Measurements from ENCODE around the gene TDRD12.

Gene TDRD12

DNA sequence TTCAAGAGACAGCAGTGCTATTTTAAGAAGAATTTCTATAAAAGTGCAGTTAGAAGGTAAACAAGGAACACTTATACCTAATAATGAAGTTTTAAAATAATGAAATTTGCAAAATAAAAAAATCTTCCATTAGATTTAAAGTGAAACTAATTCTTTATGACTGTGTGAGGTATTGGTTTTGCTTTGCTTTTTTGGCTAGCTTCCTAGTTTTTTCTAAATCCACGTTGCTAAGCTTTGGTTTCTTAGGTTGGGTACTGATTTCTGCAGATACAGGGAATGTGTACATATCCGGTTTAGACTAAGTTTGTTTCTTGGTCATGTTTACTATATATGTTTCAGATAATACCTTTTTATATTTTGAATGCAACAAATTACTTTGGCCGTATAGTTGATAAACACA is 90.2 kb downstream of the TDRD12 start:
- no peak for DNase-seq

DNA sequence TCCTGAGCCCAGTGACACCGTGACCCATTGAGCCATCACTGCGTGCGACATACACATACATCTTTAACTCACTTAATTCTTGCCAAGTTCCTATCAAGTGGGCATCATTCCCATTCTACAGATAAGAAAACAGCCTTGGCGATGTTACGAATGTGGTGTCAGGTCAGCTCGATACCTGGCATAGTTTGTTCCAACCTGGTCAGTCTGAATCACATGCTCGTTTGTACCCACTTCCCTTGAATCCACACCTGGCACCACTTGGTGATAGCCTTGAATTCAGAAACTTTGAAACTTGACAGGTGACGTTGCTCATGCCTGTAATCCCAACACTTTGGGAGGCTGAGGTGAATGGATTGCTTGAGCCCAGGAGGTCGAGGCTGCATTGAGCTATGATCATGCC is 90.9 kb downstream of the TDRD12 start:
- DNase-seq, result no peak

DNA sequence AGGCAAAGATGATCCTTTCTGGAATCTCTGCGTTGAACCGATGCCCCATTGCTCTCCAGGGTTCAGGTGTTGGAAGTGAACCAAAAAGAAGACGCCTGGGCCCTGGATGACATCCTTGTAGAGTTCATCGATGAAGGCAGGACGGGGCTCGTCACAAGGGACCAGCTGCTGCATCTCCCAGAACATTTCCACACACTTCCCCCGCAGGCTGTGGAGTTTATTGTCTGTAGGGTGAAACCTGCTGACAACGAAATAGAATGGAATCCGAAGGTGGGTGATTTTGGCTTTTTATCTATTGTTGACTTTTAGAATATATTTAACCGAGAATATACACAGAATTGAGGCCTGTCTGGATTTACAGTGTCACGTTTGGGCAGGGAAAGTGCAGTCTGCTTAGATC is 91.6 kb downstream of the TDRD12 start:
- DNase-seq, result no peak

DNA sequence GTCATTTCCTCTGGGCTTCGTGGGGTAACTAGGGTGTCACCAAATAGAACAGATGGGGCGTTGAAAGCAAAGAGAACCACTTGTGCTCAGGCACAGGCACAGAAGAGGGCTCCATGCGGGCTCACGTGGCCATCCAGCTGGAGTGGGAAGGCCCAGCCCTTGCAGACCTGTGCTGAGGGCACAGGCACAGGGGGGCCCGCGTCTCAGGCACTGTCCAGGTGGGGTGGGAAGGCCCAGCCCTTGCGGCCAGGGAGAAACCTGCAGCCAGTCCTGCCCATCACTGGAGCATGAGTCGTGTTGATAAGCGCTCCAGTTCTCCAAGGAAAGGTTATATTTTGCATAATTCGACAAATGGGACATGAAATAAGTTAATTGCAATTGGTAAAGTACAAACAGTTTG is 92.5 kb downstream of the TDRD12 start:
- DNase-seq, result no peak

DNA sequence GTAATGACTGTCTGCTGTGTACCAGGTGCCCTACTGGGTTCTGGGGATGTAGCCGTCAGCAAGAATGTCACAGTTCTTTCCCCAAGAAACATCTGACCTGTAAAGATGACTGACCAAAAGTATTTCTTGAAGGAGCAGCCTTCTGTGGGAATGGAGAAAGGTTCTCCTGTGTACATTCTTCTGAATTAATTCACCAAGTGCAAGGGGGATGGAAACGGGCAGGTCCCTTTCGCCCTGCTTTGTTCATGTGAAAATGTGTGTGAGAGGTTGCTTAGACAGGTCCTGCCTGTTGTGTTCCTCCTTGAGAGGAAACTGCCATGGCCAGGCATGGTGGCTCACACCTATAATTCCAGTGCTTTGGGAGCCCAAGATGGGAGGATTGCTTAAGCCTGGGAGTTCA is 93.0 kb downstream of the TDRD12 start:
- no peak for DNase-seq

DNA sequence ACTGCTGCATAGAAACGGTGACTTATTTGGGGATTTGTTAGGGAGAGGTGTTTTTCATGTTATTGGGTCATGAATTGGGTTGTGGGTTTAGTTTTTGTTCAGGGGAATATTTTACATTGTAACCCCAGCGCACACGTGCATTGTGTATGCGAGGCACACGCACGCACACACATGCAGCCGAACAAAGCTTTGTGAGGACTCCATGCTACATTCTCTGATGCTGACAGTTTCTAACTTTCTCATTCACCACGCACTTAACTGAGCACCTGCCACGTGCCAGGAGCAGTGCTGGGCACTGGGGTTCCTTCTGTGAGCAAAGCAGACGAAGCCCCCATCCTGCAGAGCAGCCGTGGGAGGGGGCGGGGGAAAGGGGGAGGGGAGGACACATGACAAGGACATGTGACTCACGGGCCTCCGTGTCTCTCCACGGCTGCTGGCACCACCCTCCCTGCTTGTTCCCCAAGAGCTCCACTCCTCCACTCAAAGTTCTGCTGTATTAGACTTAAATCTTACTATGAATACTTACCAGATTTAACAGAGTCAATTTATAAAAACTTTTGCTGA is 94.4 kb downstream of the TDRD12 start:
- peak in 18 of 51 donors; percentile 1 to 49 (median 11) for DNase-seq

DNA sequence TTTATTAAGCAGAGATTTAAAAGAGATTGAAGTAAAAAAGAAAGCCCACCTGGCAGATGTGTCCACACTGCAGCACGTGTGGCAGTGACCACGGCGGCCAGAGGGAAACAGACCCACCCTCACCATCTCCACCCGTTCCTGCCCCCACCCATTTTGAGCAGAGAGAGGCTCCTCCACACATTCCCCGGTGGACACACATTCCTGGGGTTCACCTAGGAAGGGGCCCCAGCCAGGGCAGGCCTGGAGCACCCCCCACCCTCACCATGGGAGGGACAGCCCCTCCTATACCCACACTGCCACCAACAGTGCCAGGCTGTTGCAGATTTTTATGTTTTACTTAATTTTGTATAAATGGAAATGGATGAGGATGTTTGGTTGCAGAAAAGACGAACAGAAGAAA is 95.1 kb downstream of the TDRD12 start:
- no peak for DNase-seq

DNA sequence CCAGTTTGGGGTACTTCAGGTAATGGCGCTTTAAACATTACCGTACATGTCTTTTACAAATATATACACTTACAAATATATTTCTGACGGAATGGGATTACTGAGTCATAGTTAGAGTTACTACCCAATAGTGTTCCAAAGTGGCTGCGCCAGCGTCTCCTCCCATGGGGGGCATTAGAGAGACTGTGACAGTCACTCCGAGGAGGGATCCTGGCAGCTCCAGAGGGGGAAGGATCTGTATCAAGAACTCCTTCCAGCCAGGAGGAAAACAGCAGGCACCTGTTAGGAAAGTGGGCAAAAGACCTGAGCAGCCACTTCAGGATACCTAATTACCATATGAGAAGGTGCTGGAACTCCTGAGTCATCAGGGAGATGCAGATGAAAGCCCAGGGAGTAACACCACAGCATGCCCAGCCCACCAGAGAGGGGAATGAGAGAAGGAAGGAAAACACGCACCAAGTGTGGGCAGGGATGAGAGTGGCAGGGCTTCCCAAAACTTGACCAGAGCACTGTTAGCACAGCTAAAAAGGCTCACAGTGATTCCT is 97.1 kb downstream of the TDRD12 start:
- no peak for DNase-seq

DNA sequence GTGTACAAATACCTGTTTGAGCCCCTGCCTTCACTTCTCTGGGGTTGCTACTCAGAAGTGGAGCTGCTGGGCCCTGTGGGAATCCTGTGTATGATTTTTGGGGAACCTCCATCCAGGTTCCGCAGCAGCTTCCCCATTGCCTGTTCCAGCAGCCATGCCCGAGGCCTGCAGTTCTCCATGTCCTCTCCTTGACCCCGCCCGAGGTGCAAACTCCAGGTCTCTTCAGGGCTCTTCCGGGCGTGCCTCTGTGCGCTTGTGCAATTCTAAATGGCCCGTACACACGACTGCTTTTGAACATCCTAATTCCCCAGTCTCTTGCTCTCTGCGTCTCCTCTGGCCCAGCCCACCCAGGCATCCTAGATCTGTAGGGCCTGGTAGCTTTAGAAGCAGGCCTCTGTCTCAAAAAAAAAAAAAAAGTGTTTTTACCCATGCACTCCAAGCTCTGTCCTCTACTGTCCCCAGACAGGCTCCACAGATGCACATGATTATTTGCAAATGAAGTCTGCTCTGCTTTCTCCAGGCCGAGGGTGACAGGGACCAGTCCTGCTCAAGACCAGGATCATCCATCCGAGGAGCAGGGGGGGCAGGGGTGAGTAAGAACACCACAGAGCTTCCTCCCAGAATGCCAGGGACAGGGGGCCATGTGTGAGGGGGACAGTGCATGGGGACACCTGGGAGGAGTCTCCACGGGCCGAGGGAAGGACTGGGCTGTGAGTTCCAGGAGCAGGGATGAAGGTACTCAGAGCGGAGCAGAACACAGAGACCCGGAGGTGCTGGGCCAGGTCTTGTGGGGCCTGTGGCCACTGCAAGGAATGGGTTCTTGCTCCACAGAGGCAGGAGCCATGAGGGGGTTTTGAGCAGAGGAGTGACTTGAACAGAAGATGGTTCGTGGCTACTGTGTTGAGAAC is 98.3 kb downstream of the TDRD12 start:
- no peak for DNase-seq

DNA sequence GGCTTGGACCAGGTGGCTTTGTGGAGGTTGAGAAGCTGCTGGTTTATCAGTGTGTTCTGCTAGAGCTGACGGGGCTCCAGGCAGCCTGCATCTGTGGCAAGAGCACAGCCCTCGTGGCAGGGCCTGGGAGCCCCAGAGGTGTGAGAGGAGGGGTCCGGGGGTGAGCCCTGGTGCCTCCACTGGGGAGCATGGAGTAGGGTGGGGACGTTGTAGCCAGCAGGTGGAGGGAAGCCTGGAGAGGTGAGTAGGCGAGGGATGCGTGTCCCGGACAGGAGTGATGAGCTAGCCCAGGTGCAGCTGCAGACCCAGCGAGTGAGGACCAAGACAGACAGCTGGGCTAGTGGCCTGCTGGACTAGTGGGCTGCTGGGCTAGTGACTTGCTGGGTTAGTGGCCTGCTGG is 99.0 kb downstream of the TDRD12 start:
- DNase-seq, result no peak

DNA sequence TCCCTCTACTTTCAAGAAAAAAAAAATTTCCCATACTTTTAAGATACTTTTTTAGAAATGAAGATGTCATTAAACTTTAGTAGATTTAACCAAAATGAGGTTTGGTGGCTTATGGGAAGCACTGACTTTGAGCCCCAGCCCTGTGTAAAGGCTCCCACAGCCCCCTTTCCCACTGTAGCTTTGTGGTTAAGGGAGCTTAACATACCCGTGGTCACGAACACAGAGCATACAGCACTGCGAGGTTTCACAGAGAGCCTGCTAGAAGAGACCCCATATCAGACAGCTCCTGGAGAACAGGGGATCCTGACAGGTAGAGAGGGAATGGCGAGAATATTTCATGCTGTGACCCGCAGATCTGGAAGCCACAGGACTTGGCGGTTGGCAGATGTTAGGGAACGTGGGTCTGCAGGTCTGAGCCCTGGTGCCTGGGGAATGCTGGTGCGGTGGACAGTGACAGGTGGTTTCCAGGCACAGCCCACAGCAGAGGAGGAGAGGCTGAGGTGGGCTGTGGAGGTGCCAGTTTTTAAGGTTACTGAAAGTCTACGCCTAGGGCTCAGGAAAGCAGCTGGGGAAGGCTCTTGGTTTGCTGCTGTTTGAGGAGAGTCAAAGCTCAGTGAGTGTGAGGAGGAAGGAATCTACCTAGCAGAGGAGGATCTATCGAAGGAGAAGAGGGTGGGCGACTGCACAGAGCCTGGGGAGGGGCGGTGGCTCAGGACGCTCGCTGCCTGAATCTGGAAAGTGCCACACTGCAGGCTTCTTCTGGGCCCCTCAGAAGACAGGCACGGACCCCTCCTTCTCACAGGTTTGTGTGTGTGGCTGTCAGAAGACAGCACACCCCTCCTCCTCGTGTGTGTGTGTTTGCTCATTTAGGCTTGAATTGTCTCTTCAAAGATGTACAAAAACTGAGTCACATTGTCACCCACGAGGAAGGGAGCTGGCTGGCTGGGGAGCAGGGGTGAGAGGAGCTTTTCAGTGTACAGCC is 100.1 kb downstream of the TDRD12 start:
- DNase-seq, result peak in 2 of 51 donors; percentile 5 to 59

DNA sequence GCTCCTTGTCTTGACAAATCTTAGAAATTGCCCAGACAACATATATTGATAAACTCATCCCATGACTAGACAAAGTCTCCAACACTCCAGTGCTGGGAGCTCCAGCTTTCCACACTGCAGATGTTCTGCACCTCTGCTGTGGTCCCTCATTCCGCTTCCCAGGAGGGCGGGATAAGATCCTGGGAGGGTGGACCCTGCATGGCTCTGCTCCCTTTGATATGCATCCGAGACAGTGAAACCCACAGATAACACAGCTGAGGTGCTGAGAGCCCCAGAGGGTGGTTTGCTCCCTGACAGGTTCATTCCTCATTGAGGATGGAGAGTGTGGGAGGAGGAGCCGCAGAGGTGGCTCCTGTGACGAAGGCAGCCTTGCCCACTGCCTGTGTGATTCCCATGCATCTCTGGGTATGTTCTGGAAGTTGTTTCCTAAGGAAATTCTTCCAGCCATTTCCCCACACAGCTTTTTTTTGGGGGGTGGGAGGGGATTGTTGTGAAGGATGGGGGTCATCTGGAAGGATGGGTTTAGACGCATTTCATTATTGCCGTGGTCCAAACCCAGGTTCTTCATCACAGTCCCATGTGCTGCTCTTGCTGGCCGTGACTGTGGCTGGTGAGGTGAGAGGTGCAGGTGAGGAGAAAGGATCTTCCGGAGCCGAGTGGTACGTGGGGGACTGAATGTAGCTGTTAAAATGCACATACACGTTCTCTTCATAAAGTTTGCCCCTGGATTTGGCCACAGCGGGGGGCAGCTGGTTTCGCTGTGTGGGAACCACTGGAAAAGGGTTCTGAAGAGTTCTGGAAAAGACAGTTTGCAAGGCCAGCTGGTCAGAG is 103.6 kb downstream of the TDRD12 start:
- no peak for DNase-seq

DNA sequence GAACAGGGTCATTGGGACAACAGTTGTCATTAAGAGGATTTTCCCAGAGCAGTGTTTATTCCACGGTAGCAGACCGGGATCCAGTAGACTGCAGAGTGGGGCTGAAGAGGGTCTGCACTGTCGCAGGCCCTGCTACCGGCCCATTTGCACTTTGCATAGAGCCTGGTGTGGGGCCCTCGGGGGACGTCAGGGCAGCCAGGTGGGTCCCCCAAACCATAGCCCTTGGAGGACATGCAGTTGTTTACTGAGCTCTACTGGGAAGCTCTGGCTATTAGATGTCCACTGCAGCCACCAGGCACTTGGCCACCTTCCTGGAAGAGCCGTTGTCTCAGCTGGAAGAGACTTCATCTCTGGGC is 104.2 kb downstream of the TDRD12 start:
- DNase-seq, result no peak

DNA sequence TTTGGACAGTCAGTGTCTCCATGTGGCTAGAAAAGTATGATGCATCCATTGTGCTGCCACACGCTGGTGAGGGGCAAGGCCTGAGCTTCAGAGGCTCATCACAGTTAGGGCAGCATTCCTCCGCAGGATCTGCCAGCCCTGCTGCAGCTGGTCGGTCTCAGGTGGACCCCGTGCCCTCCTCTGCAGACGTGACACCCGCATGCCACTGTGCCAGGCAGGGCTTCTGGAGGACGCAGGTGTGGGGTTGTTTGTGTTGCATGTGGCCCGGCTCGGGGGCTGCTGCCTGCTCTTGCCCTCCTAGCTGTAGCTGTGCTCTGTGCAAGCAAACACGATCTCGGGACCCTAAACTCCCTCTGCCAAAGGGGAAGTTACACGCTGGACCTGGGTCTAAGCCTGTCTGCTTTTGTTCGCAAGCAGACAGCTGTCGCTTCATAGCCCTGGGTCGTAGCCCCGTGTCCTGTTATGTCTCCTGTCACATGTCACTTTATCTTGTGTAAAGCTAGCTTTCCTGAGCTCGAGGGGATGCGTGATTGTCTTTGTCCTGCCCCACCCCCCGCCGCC is 104.7 kb downstream of the TDRD12 start:
- DNase-seq, result no peak

DNA sequence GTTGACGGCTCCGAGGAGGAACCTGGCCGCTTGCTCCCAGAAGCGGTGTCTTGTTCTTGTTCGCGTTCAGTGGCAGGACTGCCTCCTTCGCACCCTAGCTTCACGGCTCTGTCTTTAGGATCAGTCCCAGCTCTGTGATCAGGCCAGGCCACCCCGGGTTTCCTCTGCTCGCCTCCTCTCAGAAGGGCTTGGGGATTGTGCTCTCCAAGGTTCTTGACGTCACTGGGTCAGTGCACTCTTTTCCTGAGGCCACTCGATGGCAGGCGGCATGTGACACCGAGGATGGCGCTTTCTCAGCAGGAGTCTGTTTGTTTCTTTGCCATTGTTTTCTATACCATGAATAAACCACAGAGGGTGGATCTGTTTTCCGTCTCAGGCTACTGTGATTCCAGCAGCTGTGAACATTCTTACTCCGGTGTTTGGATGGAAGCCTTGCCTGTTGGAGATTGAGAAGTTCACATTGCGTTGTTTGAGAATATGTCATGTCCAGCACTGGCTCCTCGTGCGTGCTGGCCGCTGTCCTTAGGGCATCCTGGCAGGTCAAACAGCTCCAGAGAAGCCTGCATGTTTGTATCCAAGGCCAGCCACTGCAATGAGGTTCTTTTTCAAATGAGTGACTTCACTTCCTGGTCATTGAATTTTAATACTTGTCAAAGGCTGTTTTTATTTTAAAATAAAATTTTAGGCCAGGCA is 105.5 kb downstream of the TDRD12 start:
- no peak for DNase-seq

DNA sequence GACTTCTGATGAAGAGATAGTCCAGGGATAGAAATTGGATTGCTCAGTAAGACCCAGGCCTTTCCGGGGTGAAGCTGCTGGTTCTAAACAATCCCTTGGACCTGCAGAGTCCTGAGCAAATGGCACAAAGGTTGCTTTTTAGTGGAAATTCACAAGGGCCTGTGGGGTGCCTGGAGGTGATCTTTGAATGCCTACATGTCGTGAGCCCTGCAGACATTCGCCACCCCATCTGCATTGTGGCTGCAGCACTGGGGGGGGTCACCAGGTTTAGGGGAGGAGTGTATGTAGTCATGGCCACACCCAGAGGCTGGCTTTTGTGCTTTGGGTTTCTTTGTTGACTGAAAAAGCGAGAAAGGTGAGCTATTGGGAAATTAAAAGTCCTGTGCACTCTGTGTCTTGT is 108.6 kb downstream of the TDRD12 start:
- no peak for DNase-seq

DNA sequence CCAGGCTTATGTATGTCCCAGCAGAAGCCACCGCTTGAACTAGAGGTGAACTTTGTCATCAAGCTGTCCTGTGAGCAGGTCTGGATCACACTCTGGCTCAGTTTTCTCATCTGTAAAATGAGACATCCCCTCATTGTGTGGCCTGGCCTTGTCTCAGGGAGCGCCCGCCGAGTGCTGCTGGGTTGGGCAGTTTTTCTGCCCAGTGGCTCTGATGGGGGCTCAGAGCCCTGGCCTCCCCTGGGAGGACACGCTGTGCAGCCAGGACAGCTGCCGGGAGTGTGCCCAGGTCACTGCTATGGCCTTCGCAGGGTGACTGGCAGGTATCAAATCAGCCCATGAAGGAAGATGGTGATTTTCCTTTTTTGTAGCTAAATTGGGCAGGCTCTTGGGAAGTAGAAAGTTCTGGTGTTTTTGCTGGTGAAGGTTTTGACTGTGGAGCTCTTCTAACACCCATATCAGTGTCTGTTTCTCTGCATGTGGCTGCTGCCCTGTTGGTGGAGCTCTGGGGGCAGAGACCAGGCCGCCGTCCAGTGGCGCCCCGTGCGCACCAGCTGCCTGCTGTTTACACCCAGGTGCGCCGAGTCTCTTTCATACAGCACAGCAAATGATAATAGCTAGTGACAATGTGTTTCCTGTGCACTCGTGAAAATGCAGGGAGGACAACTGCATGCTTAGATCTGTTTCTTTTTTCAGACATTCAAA is 109.2 kb downstream of the TDRD12 start:
- no peak for DNase-seq

DNA sequence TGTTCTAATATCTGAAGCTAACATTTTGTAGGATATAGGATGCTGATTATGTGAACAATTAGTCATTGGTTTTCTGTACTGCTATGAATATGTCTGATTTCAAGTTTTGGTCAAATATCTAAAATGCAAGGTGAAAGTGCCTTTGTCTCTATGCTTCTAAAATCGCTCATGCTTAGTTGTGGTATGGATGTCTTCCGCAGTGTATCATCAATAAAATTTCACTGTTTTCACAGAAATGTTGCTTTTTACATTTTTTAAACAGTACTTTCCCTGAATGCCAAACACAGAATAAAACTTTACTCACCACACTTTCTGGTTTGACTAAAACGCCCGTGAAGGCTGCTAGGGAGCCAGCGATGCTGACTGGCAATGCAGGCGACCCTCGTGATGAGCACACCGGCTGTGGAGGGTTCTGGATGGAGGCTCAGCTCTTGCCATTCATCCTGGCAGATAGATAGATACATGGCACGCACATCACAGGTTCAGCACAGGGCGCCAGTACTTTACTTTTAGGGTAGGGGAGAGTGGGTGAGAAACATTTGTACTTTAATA is 109.9 kb downstream of the TDRD12 start:
- DNase-seq, result no peak

Measured in hypothalamus (tissue), 51 donors.